Osteocyte (in vitro differentiated cells): ENCODE data around the gene PDCD5. TPM values are rescaled to one million over a fixed set of nuclear protein-coding genes. Genes with fewer than 3 reads are reported as not detected.
A peak's percentile ranks its signal among the peaks of the same experiment; 100 is the strongest.
"Not testable (repeated sequence)": the region's sequence is repeated elsewhere in the genome, so short reads cannot be mapped to it uniquely, and the experiment has no call there.

Experiments used
- DNase-seq: peaks from one replicate; pipeline ENCODE4 v3.0.0; 2021; ENCODE audit warnings: mixed read lengths; ENCODE audit not compliant: unreplicated experiment; ENCODE audit errors: extremely low spot score
- H3K27ac Mint-ChIP-seq: one replicate; pipeline ENCODE4 v1.8.0; 2021; ENCODE audit warnings: mild to moderate bottlenecking, mixed read lengths; ENCODE audit not compliant: unreplicated experiment
- H3K27me3 Mint-ChIP-seq: one replicate; pipeline ENCODE4 v1.8.0; 2021; ENCODE audit warnings: mixed read lengths; ENCODE audit not compliant: unreplicated experiment
- H3K36me3 Mint-ChIP-seq: one replicate; pipeline ENCODE4 v1.8.0; 2021; ENCODE audit warnings: mixed read lengths; ENCODE audit not compliant: unreplicated experiment
- H3K4me1 Mint-ChIP-seq: one replicate; pipeline ENCODE4 v1.8.0; 2021; ENCODE audit warnings: mixed read lengths; ENCODE audit not compliant: unreplicated experiment
- H3K4me3 Mint-ChIP-seq: one replicate; pipeline ENCODE4 v1.8.0; 2021; ENCODE audit warnings: mild to moderate bottlenecking, moderate library complexity, mixed read lengths; ENCODE audit not compliant: unreplicated experiment
- H3K9me3 Mint-ChIP-seq: one replicate; pipeline ENCODE4 v1.8.0; 2021; ENCODE audit warnings: mixed read lengths; ENCODE audit not compliant: unreplicated experiment
- CTCF ChIP-seq: fragments of 200-600 bp; sonication (generic); IDR thresholded peaks from 2 replicates; pipeline ENCODE4 v1.5.0; 2021; ENCODE audit warnings: antibody characterized with exemption, mild to moderate bottlenecking, moderate library complexity
- long read RNA-seq: library from polyadenylated mRNA; unstranded; transcript quantifications from one replicate; pipeline ENCODE4 v2.0.0, GENCODE V29; 2021
- total RNA-seq: library from RNA; stranded (reverse); gene quantifications from 2 replicates; pipeline ENCODE4 v1.2.1, GENCODE V29; 2021

PDCD5 gene
- 81.6 and 105 TPM in 2 replicates for total RNA-seq
- long read RNA-seq, transcript PDCD5-203 (4 exons, 1,799 nt) = minor isoform, 6 of 33 reads
- long read RNA-seq, transcript PDCD5-207 (6 exons, 699 nt) = major isoform, 17 of 33 reads
- long read RNA-seq, partial matches to known transcripts = 4 of 33 reads
- long read RNA-seq, other reads (novel, unspliced or antisense) = 5 of 33 reads

- peak; percentile 98 for DNase-seq
- Mint-ChIP-seq H3K27ac (peak within 1 kb of the TSS; percentile 79), H3K36me3 (peaks cover 9% of the 10 kb centered on the region), H3K9me3 (no peaks in the 10 kb centered on the region), H3K4me3 (peak within 1 kb of the TSS; percentile 92), H3K4me1 (peaks cover 15% of the 10 kb centered on the region), H3K27me3 (peaks cover 16% of the 10 kb centered on the region)
- TF ChIP-seq CTCF = no peak
Measured at GRCh38 chr19:32580901-32581704, at the start of gene PDCD5. Gene PDCD5 (plus strand): TSS chr19:32581190. CDS start chr19:32581262, 72 bp downstream.

- Mint-ChIP-seq H3K9me3 (no peaks in the 10 kb centered on the region), H3K4me3 (no peak overlapping the region), H3K4me1 (no peaks in the 10 kb centered on the region), H3K27ac (no peak overlapping the region), H3K36me3 (no peaks in the 10 kb centered on the region), H3K27me3 (no peaks in the 10 kb centered on the region)
- no peak for DNase-seq
- no peak for TF ChIP-seq CTCF
Measured at GRCh38 chr19:32532233-32532632, 48.8 kb upstream of the PDCD5 start.

- Mint-ChIP-seq H3K4me3 (no peak overlapping the region), H3K9me3 (no peaks in the 10 kb centered on the region), H3K4me1 (no peaks in the 10 kb centered on the region), H3K27ac (no peak overlapping the region), H3K27me3 (peaks cover 2% of the 10 kb centered on the region), H3K36me3 (no peaks in the 10 kb centered on the region)
- no peak for DNase-seq
- TF ChIP-seq CTCF = no peak
Measured at GRCh38 chr19:32537580-32537979, 43.4 kb upstream of the PDCD5 start.

- no peak for TF ChIP-seq CTCF
- no peaks in the 10 kb centered on the region for H3K36me3 Mint-ChIP-seq
- no peaks in the 10 kb centered on the region for H3K4me1 Mint-ChIP-seq
- no peaks in the 10 kb centered on the region for H3K9me3 Mint-ChIP-seq
- peaks cover 2% of the 10 kb centered on the region for H3K27me3 Mint-ChIP-seq
- no peak overlapping the region for H3K4me3 Mint-ChIP-seq
- H3K27ac Mint-ChIP-seq = no peak overlapping the region
- DNase-seq = no peak
Measured at GRCh38 chr19:32539240-32539916, 41.6 kb upstream of the PDCD5 start.

- no peaks in the 10 kb centered on the region for H3K9me3 Mint-ChIP-seq
- H3K36me3 Mint-ChIP-seq = no peaks in the 10 kb centered on the region
- no peak overlapping the region for H3K27ac Mint-ChIP-seq
- peaks cover 2% of the 10 kb centered on the region for H3K27me3 Mint-ChIP-seq
- TF ChIP-seq CTCF = no peak
- no peak overlapping the region for H3K4me3 Mint-ChIP-seq
- no peaks in the 10 kb centered on the region for H3K4me1 Mint-ChIP-seq
- DNase-seq = no peak
Measured at GRCh38 chr19:32540621-32541020, 40.4 kb upstream of the PDCD5 start.

GRCh38 chr19:32541376-32541775 lies 39.6 kb upstream of the PDCD5 start:
- H3K36me3 Mint-ChIP-seq, H3K9me3 Mint-ChIP-seq, H3K4me3 Mint-ChIP-seq, H3K27ac Mint-ChIP-seq, H3K4me1 Mint-ChIP-seq, DNase-seq, H3K27me3 Mint-ChIP-seq: not testable (repeated sequence)
